HG03280 (cell line): ENCODE data around the gene SLC25A26.

Experiments used
- ATAC-seq: cut with Tn5 transposase; IDR thresholded peaks from one replicate; pipeline ENCODE4 v1.9.1; 2021; ENCODE audit warnings: mild to moderate bottlenecking, moderate library complexity; ENCODE audit not compliant: unreplicated experiment

Gene SLC25A26

GRCh38 chr3:66427352-66427751 lies 206.6 kb downstream of the SLC25A26 start:
- ATAC-seq = no peak

GRCh38 chr3:66427951-66428474 lies 207.2 kb downstream of the SLC25A26 start:
- no peak for ATAC-seq
